ENCODE data around the gene IKBKG.

DNA sequence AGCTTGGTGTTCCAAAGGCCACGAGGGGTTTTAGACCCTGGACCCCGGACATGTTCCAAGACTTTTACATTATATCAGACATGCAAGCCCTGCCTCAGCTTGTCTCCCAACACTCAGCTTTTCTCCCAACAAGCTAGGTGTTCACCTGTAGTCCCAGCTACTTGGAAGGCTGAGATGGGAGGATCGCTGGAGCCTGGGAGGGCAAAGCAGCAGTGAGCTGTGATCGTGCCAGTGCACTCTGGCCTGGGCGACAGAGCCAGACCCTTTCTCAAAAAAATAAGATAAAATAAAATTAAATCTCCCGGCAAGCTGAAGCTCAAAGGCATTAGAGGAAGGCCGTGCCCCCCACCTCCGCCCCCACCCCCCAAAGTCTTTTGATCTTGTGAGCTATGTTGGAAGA lies 51.2 kb downstream of the IKBKG start:
- TF ChIP-seq ELF4 (CRISPR knock-in tag; IDR thresholded peaks at IDR 0.05; ENCODE audit: borderline replicate concordance) (no peak), POLR2A (IDR thresholded peaks at IDR 0.05; ENCODE audit: insufficient read depth in 1 of 2, low read depth in 2 of 2, low read length in 2 of 2) (no peak), ZNF354B (CRISPR knock-in tag; IDR thresholded peaks at IDR 0.05) (no peak)
- TF ChIP-seq, protein P1, sequence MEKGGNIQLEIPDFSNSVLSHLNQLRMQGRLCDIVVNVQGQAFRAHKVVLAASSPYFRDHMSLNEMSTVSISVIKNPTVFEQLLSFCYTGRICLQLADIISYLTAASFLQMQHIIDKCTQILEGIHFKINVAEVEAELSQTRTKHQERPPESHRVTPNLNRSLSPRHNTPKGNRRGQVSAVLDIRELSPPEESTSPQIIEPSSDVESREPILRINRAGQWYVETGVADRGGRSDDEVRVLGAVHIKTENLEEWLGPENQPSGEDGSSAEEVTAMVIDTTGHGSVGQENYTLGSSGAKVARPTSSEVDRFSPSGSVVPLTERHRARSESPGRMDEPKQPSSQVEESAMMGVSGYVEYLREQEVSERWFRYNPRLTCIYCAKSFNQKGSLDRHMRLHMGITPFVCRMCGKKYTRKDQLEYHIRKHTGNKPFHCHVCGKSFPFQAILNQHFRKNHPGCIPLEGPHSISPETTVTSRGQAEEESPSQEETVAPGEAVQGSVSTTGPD (CRISPR knock-in tag; IDR thresholded peaks at IDR 0.05) = no peak
